ENCODE data around the gene AQR. TPM values are rescaled to one million over a fixed set of nuclear protein-coding genes. Genes with fewer than 3 reads are reported as not detected.

Gene AQR
- total and polyA plus RNA-seq, 10 of the 15 experiments (the other 5 are each of a cell fraction or from before 2014, with no cell fraction given) = 18.2 to 53.5 (median 32.6) TPM

DNA sequence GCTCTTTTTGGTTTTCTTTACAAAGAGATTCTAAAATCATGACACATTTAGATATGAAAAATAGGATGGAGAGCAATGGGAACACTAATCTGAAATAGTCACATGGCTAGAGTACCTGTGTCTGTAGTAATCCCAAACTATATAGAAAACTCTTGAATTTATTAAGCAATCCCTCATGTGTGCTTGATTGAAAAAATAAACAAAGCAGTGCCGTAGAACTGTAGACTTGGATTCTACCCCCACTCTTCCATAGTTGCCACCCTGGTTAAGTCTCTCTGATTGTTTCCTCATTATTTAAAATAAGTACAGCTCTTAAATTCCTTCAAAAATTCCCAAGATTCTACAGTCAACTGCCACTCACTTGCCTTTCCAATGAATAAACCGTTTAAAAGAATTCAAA lies 115.3 kb downstream of the AQR start (continued):
- TF ChIP-seq TCF12 (IDR thresholded peaks at IDR 0.05; ENCODE audit: low read depth, low read length) (no peak), CHD1 (IDR thresholded peaks at IDR 0.05; ENCODE audit: low read depth, low read length) (no peak), IRF5 (IDR thresholded peaks at IDR 0.05; ENCODE audit: borderline replicate concordance) (no peak)

DNA sequence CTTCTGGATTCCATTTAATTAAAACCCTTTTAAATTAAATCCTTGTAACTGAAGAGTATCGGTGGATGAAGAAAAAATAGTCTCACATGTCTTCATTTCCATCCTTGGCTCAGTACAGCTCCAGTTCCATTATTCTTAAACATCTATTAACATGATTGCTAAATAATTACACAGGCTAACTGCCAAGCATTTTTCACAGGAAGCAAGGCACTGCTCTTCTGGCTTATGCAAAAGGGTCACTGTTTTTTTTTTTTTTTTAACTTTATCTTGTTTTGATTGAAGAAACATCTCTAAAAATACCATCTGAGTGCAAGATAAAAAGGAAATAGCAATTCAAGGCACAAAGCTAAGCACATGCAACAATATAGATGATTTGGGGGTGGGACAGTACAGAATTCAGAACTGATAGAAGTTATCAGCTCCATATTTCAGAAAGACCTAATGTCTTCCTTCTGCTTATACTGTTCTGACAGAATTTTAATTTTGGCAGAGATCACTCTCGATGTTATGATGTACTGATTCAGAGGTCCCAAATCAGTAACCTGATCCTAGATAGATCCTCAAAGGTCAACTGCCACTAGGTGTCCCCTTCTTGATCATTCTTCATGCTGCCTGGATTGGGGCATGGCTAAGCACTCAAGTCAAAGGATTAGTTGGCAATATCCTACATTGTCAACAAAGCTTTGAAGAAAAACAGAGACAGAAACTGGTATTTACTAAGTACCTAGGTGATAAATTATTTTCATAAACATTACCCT lies 116.4 kb downstream of the AQR start:
- DNase-seq (ENCODE audit: low read depth, low spot score) (no peak), ATAC-seq (no peak), FAIRE-seq (no peak)
- no TSS peak for BruUV-seq (replicated peaks)
- Histone ChIP-seq H3K27ac (ENCODE audit: control insufficient read depth, insufficient read depth) (no peak overlapping the region), H3K4me3 (no peak overlapping the region), H3K9ac (ENCODE audit: control insufficient read depth, insufficient read depth, low read length) (no peak overlapping the region), H2AFZ (ENCODE audit: control insufficient read depth, low read depth, low read length) (no peak overlapping the region), H3K27me3 (replicated peaks in 1 of 2; ENCODE audit: control insufficient read depth in 2 of 2, insufficient read depth in 2 of 2, low read length in 1 of 2) (no peaks in the 10 kb centered on the region), H3K4me2 (ENCODE audit: control insufficient read depth, insufficient read depth) (no peak overlapping the region), H3K9me3 (replicated peaks; ENCODE audit: control insufficient read depth, insufficient read depth, low read length) (no peaks in the 10 kb centered on the region), H3K4me1 (ENCODE audit: control insufficient read depth, insufficient read depth, low read length) (no peaks in the 10 kb centered on the region), H3K79me2 (ENCODE audit: control insufficient read depth, insufficient read depth, low read length) (no peaks in the 10 kb centered on the region), H3K36me3 (ENCODE audit: control insufficient read depth in 2 of 2, insufficient read depth in 2 of 2, low read length in 1 of 2) (peaks cover 1 to 13% of the 10 kb centered on the region in 2 experiments), H4K20me1 (ENCODE audit: control insufficient read depth, insufficient read depth) (no peaks in the 10 kb centered on the region)
- TF ChIP-seq MTA2 (IDR thresholded peaks at IDR 0.05; ENCODE audit: low read depth) = no peak
- TF ChIP-seq, protein P1, sequence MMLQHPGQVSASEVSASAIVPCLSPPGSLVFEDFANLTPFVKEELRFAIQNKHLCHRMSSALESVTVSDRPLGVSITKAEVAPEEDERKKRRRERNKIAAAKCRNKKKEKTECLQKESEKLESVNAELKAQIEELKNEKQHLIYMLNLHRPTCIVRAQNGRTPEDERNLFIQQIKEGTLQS (IDR thresholded peaks at IDR 0.05; ENCODE audit: borderline replicate concordance, extremely low read depth, low read depth, low read length) = no peak
- no peak for TF ChIP-seq GATAD2B (conservative IDR thresholded peaks at IDR 0.05; ENCODE audit: low read depth)
- TF ChIP-seq MYB (IDR thresholded peaks at IDR 0.05; ENCODE audit: borderline replicate concordance, low read depth, low read length) = no peak
- no peak for TF ChIP-seq CUX1 (IDR thresholded peaks at IDR 0.05; ENCODE audit: insufficient replicate concordance, low read depth, low read length)
- ChIA-PET SMC1A (ENCODE audit: uncharacterized antibody, unreplicated experiment) (interaction anchor here (0.6 to 1.6 kb wide), 3 partner anchors 14 to 345 kb away, joined by 3 to 4 read pairs (median 3); no protein-coding TSS in a partner anchor), POLR2A (no interaction called here), CTCF (interaction anchor here (1.1 to 1.4 kb wide), 2 partner anchors 9 to 65 kb away, joined by 4 to 5 read pairs; no protein-coding TSS in a partner anchor), RAD21 (ENCODE audit: unreplicated experiment) (interaction anchor here (1.7 kb wide), 1 partner anchor 33 kb away, joined by 4 read pairs; no protein-coding TSS in a partner anchor)
- 100% methylated on average over 2 of the region's 2 CpGs for WGBS (ENCODE audit: insufficient coverage, insufficient replicate concordance, low lambda C conversion rate, missing lambda C conversion rate)
- intact Hi-C loops (cut with micrococcal nuclease; ENCODE audit: unreplicated experiment) = no loop called here
- in situ Hi-C loops (cut with MboI) = no loop called here

Measured in GM12878 (cell line).